HEK293T (cell line): ENCODE measurements around the gene FBXO24.

Experiments
- CTCF ChIA-PET: fragments of 350-600 bp; formaldehyde crosslinking; extraction: SDS; loops from one replicate; lab custom pipeline; 2021; ENCODE audit warnings: antibody characterized with exemption, inconsistent platforms; lab: Yijun Ruan, JAX
- POLR2A ChIA-PET: fragments of 350-600 bp; formaldehyde crosslinking; extraction: SDS; loops from one replicate; lab custom pipeline; 2020; ENCODE audit warnings: antibody characterized with exemption, inconsistent platforms; lab: Yijun Ruan, JAX
- DNase-seq: peaks from one replicate; pipeline ENCODE4 v3.0.0; 2012; ENCODE audit warnings: mixed read lengths; ENCODE audit errors: extremely low spot score
- ARNT ChIP-seq: fragments of 450-650 bp; IDR thresholded peaks from 2 replicates; pipeline ENCODE4 v1.6.1; 2017; ENCODE audit warnings: mild to moderate bottlenecking
- BHLHE40 ChIP-seq: fragments of 450-650 bp; IDR thresholded peaks from 2 replicates; pipeline ENCODE4 v1.6.1; 2016; ENCODE audit warnings: mild to moderate bottlenecking, moderate library complexity, borderline replicate concordance
- CTBP1 ChIP-seq: fragments of 450-650 bp; IDR thresholded peaks from 2 replicates; pipeline ENCODE4 v1.6.1; 2016; ENCODE audit warnings: borderline replicate concordance
- ELF4 ChIP-seq: fragments of 450-650 bp; IDR thresholded peaks from 2 replicates; pipeline ENCODE4 v1.6.1; 2017; ENCODE audit warnings: antibody characterized with exemption
- FOXA1 ChIP-seq: fragments of 450-650 bp; IDR thresholded peaks from 2 replicates; pipeline ENCODE4 v1.6.1; 2016; ENCODE audit warnings: mild to moderate bottlenecking
- FOXK2 ChIP-seq: fragments of 450-650 bp; IDR thresholded peaks from 2 replicates; pipeline ENCODE4 v1.6.1; 2016; ENCODE audit warnings: mild to moderate bottlenecking
- FOXM1 ChIP-seq: fragments of 450-650 bp; IDR thresholded peaks from 2 replicates; pipeline ENCODE4 v1.6.1; 2017; ENCODE audit warnings: mild to moderate bottlenecking, borderline replicate concordance
- HDGF ChIP-seq: fragments of 450-650 bp; IDR thresholded peaks from 2 replicates; pipeline ENCODE4 v1.6.1; 2017; ENCODE audit warnings: antibody characterized with exemption, borderline replicate concordance
- L3MBTL2 ChIP-seq: fragments of 450-650 bp; conservative IDR thresholded peaks from 2 replicates; pipeline ENCODE4 v1.6.1; 2016; ENCODE audit warnings: mild to moderate bottlenecking
- LEF1 ChIP-seq: fragments of 450-650 bp; IDR thresholded peaks from 2 replicates; pipeline ENCODE4 v1.6.1; 2017; ENCODE audit warnings: mild to moderate bottlenecking, borderline replicate concordance
- NFRKB ChIP-seq: fragments of 450-650 bp; IDR thresholded peaks from 2 replicates; pipeline ENCODE4 v1.6.1; 2016; ENCODE audit warnings: mild to moderate bottlenecking, moderate library complexity
- PKNOX1 ChIP-seq: fragments of 450-650 bp; IDR thresholded peaks from 2 replicates; pipeline ENCODE4 v1.6.1; 2016
- SP1 ChIP-seq: fragments of 450-650 bp; IDR thresholded peaks from 2 replicates; pipeline ENCODE4 v1.6.1; 2017
- SUZ12 ChIP-seq: fragments of 450-650 bp; IDR thresholded peaks from 2 replicates; pipeline ENCODE4 v1.6.1; 2016; ENCODE audit warnings: mild to moderate bottlenecking
- TARDBP ChIP-seq: fragments of 450-650 bp; IDR thresholded peaks from 2 replicates; pipeline ENCODE4 v1.6.1; 2016
- ZNF384 ChIP-seq: fragments of 450-650 bp; IDR thresholded peaks from 2 replicates; pipeline ENCODE4 v1.6.1; 2016

Gene FBXO24

GRCh38 chr7:100630066-100630465 lies 43.9 kb downstream of the FBXO24 start:
- TF ChIP-seq SP1 (no peak), ELF4 (no peak), HDGF (no peak), SUZ12 (no peak), NFRKB (no peak), FOXM1 (no peak), ARNT (no peak), FOXK2 (no peak)
- DNase-seq, result no peak
- CTCF ChIA-PET, result interaction anchor here (0.7 to 1.7 kb wide), 6 partner anchors 15 to 63 kb away, joined by 3 to 9 read pairs (median 5); partner anchors contain the start of gene MOSPD3
- POLR2A ChIA-PET, result interaction anchor here (0.7 to 0.8 kb wide), 3 partner anchors 44 to 615 kb away, joined by 3 read pairs; partner anchors contain the start of genes FBXO24, POP7 and ZKSCAN1

- ChIA-PET POLR2A (interaction anchor here (1.1 kb wide), 1 partner anchor 46 kb away, joined by 3 read pairs; no protein-coding TSS in a partner anchor), CTCF (no interaction called here)
- TF ChIP-seq ZNF384, result no peak
- TF ChIP-seq BHLHE40, result no peak
- TF ChIP-seq LEF1, result no peak
- no peak for TF ChIP-seq HDGF
- TF ChIP-seq TARDBP, result no peak
- no peak for TF ChIP-seq FOXA1
- TF ChIP-seq SUZ12, result no peak
- no peak for TF ChIP-seq L3MBTL2
- TF ChIP-seq SP1, result no peak
- no peak for TF ChIP-seq FOXK2
- no peak for TF ChIP-seq FOXM1
- no peak for TF ChIP-seq NFRKB
- TF ChIP-seq ARNT, result no peak
- no peak for TF ChIP-seq CTBP1
- DNase-seq, result no peak
These were observed 47.0 kb downstream of the FBXO24 start for GRCh38 chr7:100632951-100633717.

GRCh38 chr7:100639995-100640516 lies 53.9 kb downstream of the FBXO24 start:
- ChIA-PET POLR2A (no interaction called here), CTCF (no interaction called here)
- no peak for DNase-seq
- TF ChIP-seq BHLHE40 (no peak), CTBP1 (no peak), PKNOX1 (no peak), ARNT (no peak), ZNF384 (no peak), TARDBP (no peak), FOXM1 (no peak), L3MBTL2 (no peak), NFRKB (no peak)

- no peak for DNase-seq
- POLR2A ChIA-PET, result no interaction called here
- TF ChIP-seq CTBP1 (no peak), BHLHE40 (no peak), FOXA1 (no peak), L3MBTL2 (no peak), FOXK2 (no peak), HDGF (no peak), NFRKB (no peak)
- CTCF ChIA-PET, result no interaction called here
These were observed 54.7 kb downstream of the FBXO24 start for GRCh38 chr7:100640517-100641440.

- POLR2A ChIA-PET, result no interaction called here
- CTCF ChIA-PET, result interaction anchor here (1.3 kb wide), 1 partner anchor 12 kb away, joined by 3 read pairs; no protein-coding TSS in a partner anchor
- no peak for DNase-seq
- TF ChIP-seq ZNF384 (no peak), TARDBP (no peak), SP1 (no peak)
These were observed 55.3 kb downstream of the FBXO24 start, which contains the start of gene TFR2 for GRCh38 chr7:100641463-100641859. Gene TFR2 (minus strand): TSS chr7:100641552. CDS start chr7:100641509, 43 bp downstream.

GRCh38 chr7:100641860-100642533 lies 55.9 kb downstream of the FBXO24 start:
- POLR2A ChIA-PET, result no interaction called here
- CTCF ChIA-PET, result interaction anchor here (0.5 to 1.3 kb wide), 2 partner anchors 13 to 162 kb away, joined by 3 to 4 read pairs; no protein-coding TSS in a partner anchor
- no peak for TF ChIP-seq SUZ12
- no peak for DNase-seq

- TF ChIP-seq CTBP1 (no peak), BHLHE40 (no peak), SUZ12 (no peak), TARDBP (no peak), LEF1 (no peak), L3MBTL2 (no peak), NFRKB (no peak), FOXA1 (no peak)
- CTCF ChIA-PET, result interaction anchor here (0.5 to 1.3 kb wide), 2 partner anchors 14 to 162 kb away, joined by 3 to 4 read pairs; no protein-coding TSS in a partner anchor
- no peak for DNase-seq
- POLR2A ChIA-PET, result no interaction called here
These were observed 56.4 kb downstream of the FBXO24 start for GRCh38 chr7:100642534-100642907.
